ENCODE results near the gene UST. TPM values are rescaled to one million over a fixed set of nuclear protein-coding genes. Genes with fewer than 3 reads are reported as not detected.

Gene UST
- total RNA-seq, 1 donor from 2014 or later: 5.5 TPM

- Mint-ChIP-seq H3K4me3 (no peak overlapping the region), H3K9me3 (no peaks in the 10 kb centered on the region), H3K27me3 (ENCODE audit: low read depth) (no peaks in the 10 kb centered on the region), H3K36me3 (ENCODE audit: low read depth) (no peaks in the 10 kb centered on the region), H3K4me1 (peaks cover 4% of the 10 kb centered on the region), H3K27ac (ENCODE audit: unreplicated experiment) (no peak overlapping the region)
- DNase-seq (ENCODE audit: low read depth, low spot score): no peak
- TF ChIP-seq, protein P1, sequence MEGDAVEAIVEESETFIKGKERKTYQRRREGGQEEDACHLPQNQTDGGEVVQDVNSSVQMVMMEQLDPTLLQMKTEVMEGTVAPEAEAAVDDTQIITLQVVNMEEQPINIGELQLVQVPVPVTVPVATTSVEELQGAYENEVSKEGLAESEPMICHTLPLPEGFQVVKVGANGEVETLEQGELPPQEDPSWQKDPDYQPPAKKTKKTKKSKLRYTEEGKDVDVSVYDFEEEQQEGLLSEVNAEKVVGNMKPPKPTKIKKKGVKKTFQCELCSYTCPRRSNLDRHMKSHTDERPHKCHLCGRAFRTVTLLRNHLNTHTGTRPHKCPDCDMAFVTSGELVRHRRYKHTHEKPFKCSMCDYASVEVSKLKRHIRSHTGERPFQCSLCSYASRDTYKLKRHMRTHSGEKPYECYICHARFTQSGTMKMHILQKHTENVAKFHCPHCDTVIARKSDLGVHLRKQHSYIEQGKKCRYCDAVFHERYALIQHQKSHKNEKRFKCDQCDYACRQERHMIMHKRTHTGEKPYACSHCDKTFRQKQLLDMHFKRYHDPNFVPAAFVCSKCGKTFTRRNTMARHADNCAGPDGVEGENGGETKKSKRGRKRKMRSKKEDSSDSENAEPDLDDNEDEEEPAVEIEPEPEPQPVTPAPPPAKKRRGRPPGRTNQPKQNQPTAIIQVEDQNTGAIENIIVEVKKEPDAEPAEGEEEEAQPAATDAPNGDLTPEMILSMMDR (conservative IDR thresholded peaks at IDR 0.05): no peak
Observed at GRCh38 chr6:148979014-148979901, 232.4 kb downstream of the UST start.

GRCh38 chr6:148980234-148980633 is 233.4 kb downstream of the UST start:
- TF ChIP-seq, protein P1 (conservative IDR thresholded peaks at IDR 0.05): no peak
- no peaks in the 10 kb centered on the region for H3K36me3 Mint-ChIP-seq (ENCODE audit: low read depth)
- DNase-seq (ENCODE audit: low read depth, low spot score): no peak
- no peaks in the 10 kb centered on the region for H3K27me3 Mint-ChIP-seq (ENCODE audit: low read depth)
- H3K9me3 Mint-ChIP-seq: no peaks in the 10 kb centered on the region
- H3K4me3 Mint-ChIP-seq: no peak overlapping the region
- peaks cover 4% of the 10 kb centered on the region for H3K4me1 Mint-ChIP-seq
- H3K27ac Mint-ChIP-seq (ENCODE audit: unreplicated experiment): no peak overlapping the region

GRCh38 chr6:148981515-148981914 is 234.7 kb downstream of the UST start:
- no peaks in the 10 kb centered on the region for H3K36me3 Mint-ChIP-seq (ENCODE audit: low read depth)
- TF ChIP-seq, protein P1 (conservative IDR thresholded peaks at IDR 0.05): no peak
- peaks cover 4% of the 10 kb centered on the region for H3K4me1 Mint-ChIP-seq
- no peak overlapping the region for H3K27ac Mint-ChIP-seq (ENCODE audit: unreplicated experiment)
- H3K4me3 Mint-ChIP-seq: no peak overlapping the region
- no peaks in the 10 kb centered on the region for H3K9me3 Mint-ChIP-seq
- DNase-seq (ENCODE audit: low read depth, low spot score): no peak
- H3K27me3 Mint-ChIP-seq (ENCODE audit: low read depth): no peaks in the 10 kb centered on the region

DNA sequence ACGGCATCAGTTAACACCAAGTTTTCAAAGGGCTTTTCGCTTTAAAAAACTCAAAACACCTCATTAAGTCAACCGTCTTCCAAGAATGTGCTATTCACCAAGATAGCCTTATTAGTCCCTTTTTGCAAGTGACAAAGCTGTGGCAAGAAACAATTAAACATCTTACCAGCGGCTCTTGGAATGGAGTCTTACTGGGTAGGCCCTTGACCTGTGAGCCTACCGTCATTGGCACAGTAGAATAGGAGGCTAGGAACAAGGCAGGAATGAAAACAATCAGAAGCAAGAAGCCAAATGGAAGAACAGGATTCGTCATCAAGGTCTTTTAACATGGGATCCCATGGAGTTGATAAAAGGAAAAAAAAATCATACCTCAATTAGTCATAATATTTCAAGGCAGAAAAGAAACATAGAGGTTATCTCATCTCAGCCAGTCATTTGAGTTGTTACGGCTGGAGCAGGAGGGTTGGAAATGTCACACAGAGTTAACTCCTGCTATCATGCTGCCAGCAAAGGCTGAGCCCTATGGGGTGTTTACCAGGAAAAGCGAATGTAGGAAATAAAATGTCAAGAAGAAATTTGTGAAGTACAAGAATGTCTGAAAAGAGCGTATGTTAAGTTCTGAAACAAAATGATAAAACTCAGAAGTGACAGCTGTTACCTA is 236.4 kb downstream of the UST start:
- H3K4me1 Mint-ChIP-seq: peaks cover 4% of the 10 kb centered on the region
- no peak for DNase-seq (ENCODE audit: low read depth, low spot score)
- TF ChIP-seq, protein P1 (conservative IDR thresholded peaks at IDR 0.05): no peak

DNA sequence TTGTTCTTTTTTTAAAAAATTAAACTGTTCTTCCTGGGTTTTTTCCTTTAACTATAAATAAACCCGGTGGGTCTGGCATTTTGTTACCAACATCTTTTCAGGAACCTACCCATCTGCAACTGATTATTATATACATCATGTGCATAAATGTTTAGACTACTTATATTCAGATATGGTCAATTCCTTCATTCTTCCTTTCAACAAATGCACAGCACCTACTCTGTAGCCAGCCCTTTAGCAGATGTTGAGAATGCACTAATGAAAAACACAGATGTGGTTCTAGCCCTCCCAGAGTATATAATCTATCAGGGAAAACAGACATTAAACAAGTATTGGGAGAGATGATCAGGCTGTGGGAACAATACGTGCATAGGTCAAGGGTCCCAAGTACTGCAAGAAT is 237.1 kb downstream of the UST start:
- H3K9me3 Mint-ChIP-seq: peaks cover 2% of the 10 kb centered on the region
- H3K4me3 Mint-ChIP-seq: no peak overlapping the region
- no peaks in the 10 kb centered on the region for H3K27me3 Mint-ChIP-seq (ENCODE audit: low read depth)
- H3K27ac Mint-ChIP-seq (ENCODE audit: unreplicated experiment): no peak overlapping the region
- H3K36me3 Mint-ChIP-seq (ENCODE audit: low read depth): peaks cover 7% of the 10 kb centered on the region
- no peak for DNase-seq (ENCODE audit: low read depth, low spot score)
- peaks cover 4% of the 10 kb centered on the region for H3K4me1 Mint-ChIP-seq
- TF ChIP-seq, protein P1 (conservative IDR thresholded peaks at IDR 0.05): no peak

More for the DNA sequence above, 236.4 kb downstream of the UST start:
- Mint-ChIP-seq H3K27me3 (ENCODE audit: low read depth) (no peaks in the 10 kb centered on the region), H3K36me3 (ENCODE audit: low read depth) (peaks cover 4% of the 10 kb centered on the region), H3K27ac (ENCODE audit: unreplicated experiment) (no peak overlapping the region), H3K4me3 (no peak overlapping the region), H3K9me3 (peaks cover 2% of the 10 kb centered on the region)
